K562 (cell line): ENCODE measurements around the gene ITGAD. TPM values are rescaled to one million over a fixed set of nuclear protein-coding genes. Genes with fewer than 3 reads are reported as not detected.

Experiments
- ATF3 ChIP-seq, 2 experiments: fragments of 450-650 bp in 1 of 2; sonication (generic) in 1 of 2; formaldehyde crosslinking in 1 of 2; IDR thresholded peaks in 1 of 2; conservative IDR thresholded peaks in 1 of 2; 2 replicates each; pipeline versions ENCODE4 v1.6.1 to v1.8.1; 2016 to 2023; ENCODE audit warnings: mild to moderate bottlenecking in 2 of 2, moderate library complexity in 2 of 2, inconsistent platforms in 1 of 2, missing genetic modification reagents in 1 of 2
- CEBPB ChIP-seq: fragments of 450-650 bp; IDR thresholded peaks from 2 replicates; pipeline ENCODE4 v1.6.1; 2016; ENCODE audit warnings: missing genetic modification characterization, missing compliant biosample characterization
- CHAMP1 ChIP-seq: fragments of 450-650 bp; IDR thresholded peaks from 2 replicates; pipeline ENCODE4 v1.6.1; 2016; ENCODE audit warnings: mild to moderate bottlenecking
- CHD2 ChIP-seq: IDR thresholded peaks from 2 replicates; pipeline ENCODE4 v1.6.1; 2011; ENCODE audit warnings: low read depth, low read length
- CREM ChIP-seq: IDR thresholded peaks from 2 replicates; pipeline ENCODE4 v1.6.1; 2014; ENCODE audit warnings: antibody characterized with exemption, low read depth
- DDX20 ChIP-seq: fragments of 450-650 bp; IDR thresholded peaks from 2 replicates; pipeline ENCODE4 v1.6.1; 2016; ENCODE audit warnings: missing genetic modification characterization, low read depth, mild to moderate bottlenecking, missing compliant biosample characterization, moderate library complexity
- KDM5B ChIP-seq: fragments of 200-600 bp; sonication (generic); IDR thresholded peaks from 2 replicates; pipeline ENCODE4 v1.6.1; 2012; ENCODE audit warnings: low read depth, mild to moderate bottlenecking, moderate library complexity, low read length, control low read depth, inconsistent platforms; ENCODE audit not compliant: insufficient replicate concordance
- NR0B1 ChIP-seq: fragments of 450-650 bp; IDR thresholded peaks from one replicate; pipeline ENCODE4 v1.6.1; 2018; ENCODE audit warnings: mild to moderate bottlenecking, moderate library complexity; ENCODE audit not compliant: partially characterized antibody
- RB1 ChIP-seq: fragments of 450-650 bp; IDR thresholded peaks from 2 replicates; pipeline ENCODE4 v1.6.1; 2017; ENCODE audit warnings: low read depth, mild to moderate bottlenecking
- SIN3B ChIP-seq: fragments of 450-650 bp; IDR thresholded peaks from 2 replicates; pipeline ENCODE4 v1.6.1; 2017; ENCODE audit warnings: low read depth, mild to moderate bottlenecking, moderate library complexity
- TAF7 ChIP-seq: fragments of 450-650 bp; IDR thresholded peaks from 2 replicates; pipeline ENCODE4 v1.6.1; 2016; ENCODE audit warnings: missing genetic modification characterization, missing compliant biosample characterization
- THRA ChIP-seq: fragments of 450-650 bp; IDR thresholded peaks from 2 replicates; pipeline ENCODE4 v1.6.1; 2017; ENCODE audit warnings: mild to moderate bottlenecking, moderate library complexity
- ZFP30 ChIP-seq: fragments of 250-450 bp; sonication (Bioruptor Pico); IDR thresholded peaks from 2 replicates; pipeline ENCODE4 v1.8.0; 2022; ENCODE audit warnings: moderate library complexity, mild to moderate bottlenecking, inconsistent platforms, borderline replicate concordance
- ZNF280A ChIP-seq: fragments of 450-650 bp; IDR thresholded peaks from 2 replicates; pipeline ENCODE4 v1.6.1; 2018; ENCODE audit warnings: mild to moderate bottlenecking, low read depth; ENCODE audit not compliant: partially characterized antibody
- ZNF316 ChIP-seq: fragments of 450-650 bp; IDR thresholded peaks from 2 replicates; pipeline ENCODE4 v1.6.1; 2016
- ZNF551 ChIP-seq: fragments of 250-450 bp; sonication (Bioruptor Pico); IDR thresholded peaks from 2 replicates; pipeline ENCODE4 v1.5.0; 2021; ENCODE audit warnings: mild to moderate bottlenecking, moderate library complexity
- ZNF655 ChIP-seq: fragments of 250-450 bp; sonication (Bioruptor Pico); IDR thresholded peaks from 2 replicates; pipeline ENCODE4 v1.5.0; 2021
- polyA plus RNA-seq, 8 experiments: library from polyadenylated mRNA; depleted of rRNA in 4 of 8; stranded (reverse) in 5 of 8; unstranded in 3 of 8; fragments of >200 nt; fragmentation: Nextera tagmentation in 2 of 8; fragmentation: Illumina TruSeq in 1 of 8; extraction: Ambion mirVana in 2 of 8; extraction: Trizol in 1 of 8; gene quantifications; 2 replicates each; pipeline versions ENCODE4 v1.2.1 to v1.2.3, GENCODE V29; 2011 to 2014; ENCODE audit warnings: inconsistent platforms in 1 of 8, missing spikeins in 1 of 8
- total RNA-seq, 7 experiments: library from RNA; depleted of rRNA in 6 of 7; stranded (reverse); fragments of >200 nt in 6 of 7; fragmentation: Illumina TruSeq in 2 of 7; extraction: Trizol in 2 of 7; gene quantifications; 2 replicates each; pipeline versions ENCODE4 v1.2.1 to v1.2.3, GENCODE V29; 2011 to 2021; ENCODE audit warnings: low replicate concordance in 1 of 7

Gene ITGAD
- total and polyA plus RNA-seq, 9 of the 15 experiments (the other 6 are each of a cell fraction or from before 2014, with no cell fraction given), result not detected

GRCh38 chr16:31455601-31456314 lies 62.6 kb downstream of the ITGAD start (continued):
- TF ChIP-seq NR0B1, result no peak
- TF ChIP-seq CHD2, result no peak
- TF ChIP-seq CREM, result no peak
- no peak for TF ChIP-seq ZFP30 (CRISPR knock-in tag)
- no peak for TF ChIP-seq ZNF655 (CRISPR knock-in tag)
- 0 out of 2 replicates have a peak, but pooled peaks have one; percentile 20 for TF ChIP-seq SIN3B
- TF ChIP-seq ZNF280A, result no peak
- TF ChIP-seq KDM5B, result no peak
- no peak for TF ChIP-seq ZNF551 (CRISPR knock-in tag)
- no peak for TF ChIP-seq THRA
- no peak for TF ChIP-seq DDX20 (tag)
- no peak for TF ChIP-seq CHAMP1
- TF ChIP-seq ZNF316, result peak; percentile 23; the same call in 1 of the 2 replicates
- TF ChIP-seq ATF3 (IDR thresholded peaks at IDR 0.05), result 0 out of 2 replicates have a peak, but pooled peaks have one; percentile 6
- no peak for TF ChIP-seq ATF3 (CRISPR knock-in tag; conservative IDR thresholded peaks at IDR 0.05)
- no peak for TF ChIP-seq CEBPB
- TF ChIP-seq RB1, result no peak
- TF ChIP-seq TAF7, result no peak
